Measurements from ENCODE around the gene ABO. TPM values are rescaled to one million over a fixed set of nuclear protein-coding genes. Genes with fewer than 3 reads are reported as not detected.

Gene ABO
- total RNA-seq, 1 donor from 2014 or later, result 2.3 TPM

DNA sequence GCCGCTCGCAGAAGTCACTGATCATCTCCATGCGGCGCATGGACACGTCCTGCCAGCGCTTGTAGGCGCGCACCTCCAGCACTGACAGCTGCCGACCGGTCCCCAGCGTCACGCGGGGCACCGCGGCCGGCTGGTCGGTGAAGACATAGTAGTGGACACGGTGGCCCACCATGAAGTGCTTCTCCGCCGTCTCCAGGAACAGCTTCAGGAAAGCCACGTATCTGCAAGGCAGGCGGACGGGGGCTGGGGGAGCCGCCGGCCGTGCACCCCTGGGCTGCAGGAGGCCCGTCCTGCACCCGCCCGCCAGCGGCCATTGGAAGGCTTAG lies 18.9 kb downstream of the ABO start:
- TF ChIP-seq, protein P1, sequence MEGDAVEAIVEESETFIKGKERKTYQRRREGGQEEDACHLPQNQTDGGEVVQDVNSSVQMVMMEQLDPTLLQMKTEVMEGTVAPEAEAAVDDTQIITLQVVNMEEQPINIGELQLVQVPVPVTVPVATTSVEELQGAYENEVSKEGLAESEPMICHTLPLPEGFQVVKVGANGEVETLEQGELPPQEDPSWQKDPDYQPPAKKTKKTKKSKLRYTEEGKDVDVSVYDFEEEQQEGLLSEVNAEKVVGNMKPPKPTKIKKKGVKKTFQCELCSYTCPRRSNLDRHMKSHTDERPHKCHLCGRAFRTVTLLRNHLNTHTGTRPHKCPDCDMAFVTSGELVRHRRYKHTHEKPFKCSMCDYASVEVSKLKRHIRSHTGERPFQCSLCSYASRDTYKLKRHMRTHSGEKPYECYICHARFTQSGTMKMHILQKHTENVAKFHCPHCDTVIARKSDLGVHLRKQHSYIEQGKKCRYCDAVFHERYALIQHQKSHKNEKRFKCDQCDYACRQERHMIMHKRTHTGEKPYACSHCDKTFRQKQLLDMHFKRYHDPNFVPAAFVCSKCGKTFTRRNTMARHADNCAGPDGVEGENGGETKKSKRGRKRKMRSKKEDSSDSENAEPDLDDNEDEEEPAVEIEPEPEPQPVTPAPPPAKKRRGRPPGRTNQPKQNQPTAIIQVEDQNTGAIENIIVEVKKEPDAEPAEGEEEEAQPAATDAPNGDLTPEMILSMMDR (IDR thresholded peaks at IDR 0.05; ENCODE audit: unreplicated experiment), result no peak
- H3K9me3 Mint-ChIP-seq, result peaks cover 6% of the 10 kb centered on the region
- no peak for DNase-seq (ENCODE audit: low spot score in 2 of 2, unreplicated experiment in 2 of 2)
- H3K4me3 Mint-ChIP-seq, result no peak overlapping the region
- peaks cover 15% of the 10 kb centered on the region for H3K4me1 Mint-ChIP-seq
- no peak overlapping the region for H3K27ac Mint-ChIP-seq
- H3K36me3 Mint-ChIP-seq, result no peaks in the 10 kb centered on the region
- H3K27me3 Mint-ChIP-seq (ENCODE audit: low read depth), result no peaks in the 10 kb centered on the region

DNA sequence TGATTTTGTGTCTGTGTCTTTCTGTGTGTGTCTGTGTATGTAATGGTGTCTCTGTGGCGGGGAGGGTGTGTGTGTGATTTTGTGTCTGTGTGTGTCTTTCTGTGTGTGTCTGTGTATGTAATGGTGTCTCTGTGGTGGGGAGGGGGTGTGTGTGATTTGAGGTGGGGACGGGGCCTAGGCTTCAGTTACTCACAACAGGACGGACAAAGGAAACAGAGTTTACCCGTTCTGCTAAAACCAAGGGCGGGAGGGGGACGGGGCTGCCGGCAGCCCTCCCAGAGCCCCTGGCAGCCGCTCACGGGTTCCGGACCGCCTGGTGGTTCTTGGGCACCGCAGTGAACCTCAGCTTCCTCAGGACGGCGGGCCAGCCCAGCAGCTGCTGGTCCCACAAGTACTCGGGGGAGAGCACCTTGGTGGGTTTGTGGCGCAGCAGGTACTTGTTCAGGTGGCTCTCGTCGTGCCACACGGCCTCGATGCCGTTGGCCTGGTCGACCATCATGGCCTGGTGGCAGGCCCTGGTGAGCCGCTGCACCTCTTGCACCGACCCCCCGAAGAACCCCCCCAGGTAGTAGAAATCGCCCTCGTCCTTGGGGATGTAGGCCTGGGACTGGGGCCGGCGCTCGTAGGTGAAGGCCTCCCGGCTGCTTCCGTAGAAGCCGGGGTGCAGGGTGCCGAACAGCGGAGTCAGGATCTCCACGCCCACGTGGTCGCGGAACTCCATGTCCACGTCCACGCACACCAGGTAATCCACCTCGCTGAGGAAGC lies 19.4 kb downstream of the ABO start:
- H3K9me3 Mint-ChIP-seq, result peaks cover 6% of the 10 kb centered on the region
- H3K27ac Mint-ChIP-seq, result no peak overlapping the region
- H3K36me3 Mint-ChIP-seq, result no peaks in the 10 kb centered on the region

DNA sequence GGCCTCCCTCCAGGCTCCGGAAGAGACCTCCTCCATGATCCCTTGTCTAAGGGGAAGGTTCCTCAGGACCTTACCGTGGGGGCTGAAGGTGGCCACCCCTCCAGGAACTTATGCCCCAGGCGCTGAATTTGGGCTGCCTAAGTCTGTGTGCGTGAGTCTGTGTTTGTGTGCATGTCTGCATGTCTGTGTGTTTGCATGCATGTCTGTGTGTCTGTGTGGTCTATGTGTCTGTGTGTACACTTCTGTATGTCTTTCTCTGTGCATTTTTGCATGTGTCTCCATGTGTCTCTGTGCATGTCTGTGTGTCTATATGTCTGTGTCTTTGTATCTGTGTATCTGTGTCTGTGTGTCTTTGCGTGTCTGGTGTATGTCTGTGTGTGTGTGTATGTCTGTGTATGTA lies 20.5 kb downstream of the ABO start:
- no peaks in the 10 kb centered on the region for H3K36me3 Mint-ChIP-seq
- H3K4me1 Mint-ChIP-seq, result peaks cover 29% of the 10 kb centered on the region
- no peak overlapping the region for H3K4me3 Mint-ChIP-seq
- H3K9me3 Mint-ChIP-seq, result peaks cover 6% of the 10 kb centered on the region
- no peak for DNase-seq (ENCODE audit: low spot score in 2 of 2, unreplicated experiment in 2 of 2)
- TF ChIP-seq, protein P1 (IDR thresholded peaks at IDR 0.05; ENCODE audit: unreplicated experiment), result no peak
- no peak overlapping the region for H3K27ac Mint-ChIP-seq
- H3K27me3 Mint-ChIP-seq (ENCODE audit: low read depth), result no peaks in the 10 kb centered on the region

More for the DNA sequence above, 19.4 kb downstream of the ABO start:
- Mint-ChIP-seq H3K4me1 (peaks cover 19% of the 10 kb centered on the region), H3K4me3 (no peak overlapping the region), H3K27me3 (ENCODE audit: low read depth) (no peaks in the 10 kb centered on the region)
- TF ChIP-seq, protein P1 (IDR thresholded peaks at IDR 0.05; ENCODE audit: unreplicated experiment), result no peak
- no peak for DNase-seq (ENCODE audit: low spot score in 2 of 2, unreplicated experiment in 2 of 2)

DNA sequence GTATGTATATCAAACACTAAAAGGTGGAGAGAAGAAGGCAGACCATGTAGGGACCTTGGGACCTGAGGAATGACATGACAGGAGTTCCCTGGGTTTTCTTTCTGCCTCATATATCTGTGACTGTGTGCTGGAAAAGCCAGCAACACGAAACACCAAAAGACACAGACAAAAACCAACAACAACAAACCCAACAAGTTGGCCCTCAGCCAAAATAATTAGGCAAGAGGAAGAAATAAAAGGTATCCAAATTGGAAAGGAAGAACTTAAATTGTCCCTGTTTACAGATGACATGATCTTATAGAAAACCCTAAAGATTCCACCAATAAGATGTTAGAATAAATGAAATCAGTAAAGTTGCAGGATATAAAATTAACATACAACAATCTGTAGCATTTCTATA lies 21.7 kb downstream of the ABO start:
- DNase-seq (ENCODE audit: low spot score in 2 of 2, unreplicated experiment in 2 of 2), result no peak
- no peak overlapping the region for H3K4me3 Mint-ChIP-seq
- H3K27ac Mint-ChIP-seq, result no peak overlapping the region
- no peaks in the 10 kb centered on the region for H3K36me3 Mint-ChIP-seq
- TF ChIP-seq, protein P1 (IDR thresholded peaks at IDR 0.05; ENCODE audit: unreplicated experiment), result no peak
- no peaks in the 10 kb centered on the region for H3K27me3 Mint-ChIP-seq (ENCODE audit: low read depth)
- peaks cover 6% of the 10 kb centered on the region for H3K9me3 Mint-ChIP-seq
- peaks cover 29% of the 10 kb centered on the region for H3K4me1 Mint-ChIP-seq

DNA sequence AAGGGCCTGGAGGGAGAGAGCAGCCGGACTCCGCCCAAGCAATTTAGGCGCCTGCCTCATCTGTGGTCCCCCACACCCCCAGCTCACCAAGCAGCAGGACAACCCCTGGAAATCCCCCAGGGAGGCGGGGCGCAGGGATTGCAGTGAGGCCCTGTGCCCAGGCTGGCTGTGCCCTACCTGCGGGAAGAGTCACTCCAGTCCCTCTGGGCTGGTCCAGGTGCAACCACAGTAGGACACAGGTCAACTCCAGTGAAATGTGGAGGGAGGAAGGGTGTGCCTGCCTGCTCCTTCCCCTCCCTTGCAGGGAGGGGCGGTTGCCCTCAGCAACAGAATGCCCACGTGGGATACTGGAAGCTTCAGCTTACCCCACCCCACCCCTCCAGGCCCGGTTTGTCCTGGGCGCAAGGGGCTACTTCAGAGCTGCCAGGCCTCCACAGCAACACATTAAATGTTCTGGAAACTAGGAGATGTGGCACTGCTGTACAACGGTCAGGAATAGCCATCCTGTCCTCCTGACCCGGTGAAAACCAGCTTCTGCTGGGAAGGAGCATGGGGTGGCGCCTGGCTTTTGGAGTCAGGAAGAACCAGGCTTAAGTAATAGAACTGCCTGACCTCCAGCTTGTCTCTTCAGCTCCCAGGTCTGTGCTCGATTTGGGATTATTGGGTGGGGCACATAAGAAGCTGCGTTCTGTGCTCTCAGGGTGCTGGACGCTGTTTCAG lies 22.5 kb downstream of the ABO start:
- Mint-ChIP-seq H3K27ac (no peak overlapping the region), H3K4me1 (peaks cover 26% of the 10 kb centered on the region), H3K4me3 (no peak overlapping the region), H3K36me3 (no peaks in the 10 kb centered on the region), H3K9me3 (peaks cover 6% of the 10 kb centered on the region), H3K27me3 (ENCODE audit: low read depth) (no peaks in the 10 kb centered on the region)
- no peak for DNase-seq (ENCODE audit: low spot score in 2 of 2, unreplicated experiment in 2 of 2)
- TF ChIP-seq, protein P1 (IDR thresholded peaks at IDR 0.05; ENCODE audit: unreplicated experiment), result no peak
